ENCODE data around the gene NPDC1. TPM values are rescaled to one million over a fixed set of nuclear protein-coding genes. Genes with fewer than 3 reads are reported as not detected.

NPDC1 gene
- total RNA-seq, 1 donor from 2014 or later = 3.8 TPM

- Histone ChIP-seq H3F3A (ENCODE audit: low read depth) (peaks cover 20% of the 10 kb centered on the region), H3K4me3 (no peak overlapping the region), H3K27ac (no peak overlapping the region), H3K9ac (no peak overlapping the region), H3K9me3 (ENCODE audit: low read depth) (no peaks in the 10 kb centered on the region), H3K4me1 (peaks cover 12% of the 10 kb centered on the region), H3K4me2 (no peak overlapping the region), H4K20me1 (ENCODE audit: low read depth) (peaks cover 8% of the 10 kb centered on the region), H3K79me2 (ENCODE audit: low read depth) (peaks cover 10% of the 10 kb centered on the region), H2AFZ (replicated peaks) (no peak overlapping the region), H3K36me3 (no peaks in the 10 kb centered on the region), H3K27me3 (peaks cover 21% of the 10 kb centered on the region)
- no peak for DNase-seq (ENCODE audit: low spot score)
- no peak overlapping the region for H3K27ac Mint-ChIP-seq
- H3K9me3 Mint-ChIP-seq = peaks cover 3% of the 10 kb centered on the region
- TF ChIP-seq EZH2phosphoT487 (IDR thresholded peaks at IDR 0.05) (no peak), EZH2 (IDR thresholded peaks at IDR 0.05) (no peak), CTCF (IDR thresholded peaks at IDR 0.05) (no peak)
- H3K4me3 Mint-ChIP-seq = no peak overlapping the region
- H3K27me3 Mint-ChIP-seq (ENCODE audit: insufficient read depth, low read depth) = peaks cover 22% of the 10 kb centered on the region
- peaks cover 10% of the 10 kb centered on the region for H3K4me1 Mint-ChIP-seq
- H3K36me3 Mint-ChIP-seq = no peaks in the 10 kb centered on the region
Observed at GRCh38 chr9:136994888-136995230, 51.1 kb downstream of the NPDC1 start.

GRCh38 chr9:136994180-136994887 is 51.6 kb downstream of the NPDC1 start:
- TF ChIP-seq EZH2 (IDR thresholded peaks at IDR 0.05) (no peak), EZH2phosphoT487 (IDR thresholded peaks at IDR 0.05) (no peak), CTCF (IDR thresholded peaks at IDR 0.05) (no peak)
- H3K9me3 ChIP-seq (ENCODE audit: low read depth) = no peaks in the 10 kb centered on the region
- H2AFZ ChIP-seq (replicated peaks) = no peak overlapping the region
- no peak overlapping the region for H3K4me2 ChIP-seq
- Mint-ChIP-seq H3K4me3 (no peak overlapping the region), H3K36me3 (no peaks in the 10 kb centered on the region), H3K27ac (no peak overlapping the region), H3K4me1 (peaks cover 13% of the 10 kb centered on the region), H3K9me3 (peaks cover 3% of the 10 kb centered on the region), H3K27me3 (ENCODE audit: insufficient read depth, low read depth) (peaks cover 20% of the 10 kb centered on the region)
- peaks cover 14% of the 10 kb centered on the region for H3K4me1 ChIP-seq
- no peak overlapping the region for H3K9ac ChIP-seq
- H3K27me3 ChIP-seq = peaks cover 21% of the 10 kb centered on the region
- no peak overlapping the region for H3K27ac ChIP-seq
- H3F3A ChIP-seq (ENCODE audit: low read depth) = peaks cover 24% of the 10 kb centered on the region
- DNase-seq (ENCODE audit: low spot score) = no peak
- peaks cover 8% of the 10 kb centered on the region for H4K20me1 ChIP-seq (ENCODE audit: low read depth)
- peaks cover 10% of the 10 kb centered on the region for H3K79me2 ChIP-seq (ENCODE audit: low read depth)
- H3K36me3 ChIP-seq = no peaks in the 10 kb centered on the region
- H3K4me3 ChIP-seq = no peak overlapping the region

- peak overlapping the region; percentile 36 for H3K9ac ChIP-seq
- H3K36me3 ChIP-seq = no peaks in the 10 kb centered on the region
- Mint-ChIP-seq H3K36me3 (no peaks in the 10 kb centered on the region), H3K4me1 (peaks cover 11% of the 10 kb centered on the region), H3K27ac (no peak overlapping the region), H3K27me3 (ENCODE audit: insufficient read depth, low read depth) (peaks cover 14% of the 10 kb centered on the region), H3K9me3 (peaks cover 3% of the 10 kb centered on the region), H3K4me3 (peak overlapping the region; percentile 89)
- no peak for DNase-seq (ENCODE audit: low spot score)
- H3K9me3 ChIP-seq (ENCODE audit: low read depth) = no peaks in the 10 kb centered on the region
- peaks cover 8% of the 10 kb centered on the region for H4K20me1 ChIP-seq (ENCODE audit: low read depth)
- TF ChIP-seq EZH2phosphoT487 (IDR thresholded peaks at IDR 0.05) = no peak
- peak; percentile 7 for TF ChIP-seq CTCF (IDR thresholded peaks at IDR 0.05)
- peaks cover 10% of the 10 kb centered on the region for H3K79me2 ChIP-seq (ENCODE audit: low read depth)
- peaks cover 21% of the 10 kb centered on the region for H3K27me3 ChIP-seq
- no peak overlapping the region for H3K27ac ChIP-seq
- H3K4me2 ChIP-seq = peak overlapping the region; percentile 93
- H3K4me3 ChIP-seq = peak overlapping the region; percentile 70
- peaks cover 14% of the 10 kb centered on the region for H3K4me1 ChIP-seq
- peak overlapping the region; percentile 71 for H2AFZ ChIP-seq (replicated peaks)
- H3F3A ChIP-seq (ENCODE audit: low read depth) = peaks cover 22% of the 10 kb centered on the region
Observed at GRCh38 chr9:136992819-136993369, 53.1 kb downstream of the NPDC1 start.
